T-helper 1 cell treated with Interleukin-12 subunit alpha and Interleukin-12 subunit beta and Interleukin-4 antibody, amounts not matched to agents 30 ng/mL and 1 ng/mL, for 36 hours (primary cell): Measurements from ENCODE around the gene ATXN3. TPM values are rescaled to one million over a fixed set of nuclear protein-coding genes. Genes with fewer than 3 reads are reported as not detected.

ENCODE experiments used
- intact Hi-C: fragments of 100-400 bp; cut with micrococcal nuclease; formaldehyde crosslinking; loops from one replicate; pipeline ENCODE4 v1.15.1; 2024
- total RNA-seq: library from RNA; stranded (reverse); gene quantifications from 2 replicates; pipeline ENCODE4 v1.2.3, GENCODE V29; 2022

ATXN3 gene
- total RNA-seq, 1 donor from 2014 or later = 25.5 TPM

DNA sequence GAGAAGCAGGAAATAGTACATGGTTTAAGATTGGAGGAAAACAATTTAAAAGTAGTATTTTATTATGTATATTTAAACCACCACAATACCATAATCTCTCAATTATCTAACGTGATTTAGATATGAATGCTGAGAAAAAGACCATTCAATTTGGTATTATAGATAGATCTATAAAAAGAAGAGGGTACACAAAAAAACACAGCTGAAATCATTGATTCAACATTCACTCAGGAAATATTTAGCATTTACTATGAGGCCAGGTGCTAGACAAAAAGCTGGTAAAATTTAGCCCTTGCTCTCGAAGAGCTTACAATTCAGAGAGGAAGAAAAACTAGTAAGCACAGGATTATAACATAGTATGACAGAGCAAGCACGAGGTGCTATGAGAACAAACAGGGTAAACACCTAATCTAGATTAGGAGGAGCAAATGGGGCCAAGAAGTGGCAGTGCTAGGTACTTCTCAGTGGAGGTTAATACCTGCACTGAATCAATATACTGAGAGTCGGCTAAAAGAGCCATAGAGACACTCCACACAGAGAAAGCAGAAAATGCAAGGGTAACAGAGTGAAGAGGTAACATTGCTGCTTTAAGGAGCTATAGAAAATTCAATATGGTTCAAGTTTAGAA lies 94.1 kb downstream of the ATXN3 start:
- intact Hi-C loops = no loop called here

DNA sequence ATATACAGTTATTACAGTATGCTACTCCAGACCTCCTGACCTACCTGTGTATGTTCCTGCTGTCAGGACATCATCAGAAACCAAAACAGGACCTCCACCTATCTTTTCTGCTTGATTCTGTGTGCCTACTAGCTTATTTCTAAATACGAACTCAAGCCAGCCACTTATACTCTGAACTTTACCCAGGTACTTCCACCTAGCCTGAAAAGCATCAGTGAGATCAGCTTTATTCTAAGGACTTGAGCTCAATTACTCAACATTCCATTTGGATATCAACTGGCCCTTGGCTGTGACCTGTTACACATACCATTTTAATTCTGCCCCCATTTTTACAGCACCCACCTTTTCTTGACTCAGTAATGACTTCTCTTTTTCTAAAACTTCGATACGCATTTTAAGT lies 95.7 kb downstream of the ATXN3 start:
- intact Hi-C loops = no loop called here

DNA sequence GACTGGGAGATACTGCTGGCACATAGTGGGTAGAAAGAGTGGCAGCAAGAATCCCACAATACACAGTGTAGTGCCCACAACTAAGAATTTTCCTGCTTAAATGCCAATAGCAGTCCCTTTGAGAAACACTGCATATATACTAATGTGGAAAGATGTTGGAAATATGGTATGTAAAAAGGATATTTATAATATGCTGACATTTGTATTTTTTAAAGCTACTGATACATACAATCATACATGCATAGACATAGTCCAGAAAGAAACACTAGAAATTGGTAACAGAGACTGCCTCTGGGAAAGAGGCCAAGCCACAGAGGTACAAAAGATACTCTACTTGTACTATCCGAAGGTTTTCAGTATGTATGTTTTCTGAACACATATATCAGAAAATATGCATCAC lies 96.8 kb downstream of the ATXN3 start:
- intact Hi-C loops = no loop called here

Other genes with a start within 250 kb of the ATXN3 start
- gene TC2N, start 239.0 kb downstream of the ATXN3 start, total RNA-seq = 261 and 264 TPM in 2 replicates
- gene FBLN5, start 158.9 kb downstream of the ATXN3 start, total RNA-seq = 1.5 and 1.9 TPM in 2 replicates
- gene TRIP11, start 66.5 kb downstream of the ATXN3 start, total RNA-seq = 46.7 and 50.4 TPM in 2 replicates
- 103 and 107 TPM in 2 replicates for gene NDUFB1, start 15.1 kb upstream of the ATXN3 start, total RNA-seq
- gene CPSF2, start 15.4 kb upstream of the ATXN3 start, total RNA-seq = 82.4 and 83.4 TPM in 2 replicates
- 0.05 and 0.07 TPM in 2 replicates for gene SLC24A4, start 216.6 kb upstream of the ATXN3 start, total RNA-seq